VCaP (cell line): ENCODE results near the gene JADE2.

Source experiments
- H3K27ac ChIP-seq: fragments of 450-650 bp; 2 replicates; pipeline ENCODE4 v1.5.1; 2017
- CTCF ChIP-seq: fragments of 450-650 bp; conservative IDR thresholded peaks from 2 replicates; pipeline ENCODE4 v1.5.1; 2017; ENCODE audit warnings: mild to moderate bottlenecking, moderate library complexity

Gene JADE2

DNA sequence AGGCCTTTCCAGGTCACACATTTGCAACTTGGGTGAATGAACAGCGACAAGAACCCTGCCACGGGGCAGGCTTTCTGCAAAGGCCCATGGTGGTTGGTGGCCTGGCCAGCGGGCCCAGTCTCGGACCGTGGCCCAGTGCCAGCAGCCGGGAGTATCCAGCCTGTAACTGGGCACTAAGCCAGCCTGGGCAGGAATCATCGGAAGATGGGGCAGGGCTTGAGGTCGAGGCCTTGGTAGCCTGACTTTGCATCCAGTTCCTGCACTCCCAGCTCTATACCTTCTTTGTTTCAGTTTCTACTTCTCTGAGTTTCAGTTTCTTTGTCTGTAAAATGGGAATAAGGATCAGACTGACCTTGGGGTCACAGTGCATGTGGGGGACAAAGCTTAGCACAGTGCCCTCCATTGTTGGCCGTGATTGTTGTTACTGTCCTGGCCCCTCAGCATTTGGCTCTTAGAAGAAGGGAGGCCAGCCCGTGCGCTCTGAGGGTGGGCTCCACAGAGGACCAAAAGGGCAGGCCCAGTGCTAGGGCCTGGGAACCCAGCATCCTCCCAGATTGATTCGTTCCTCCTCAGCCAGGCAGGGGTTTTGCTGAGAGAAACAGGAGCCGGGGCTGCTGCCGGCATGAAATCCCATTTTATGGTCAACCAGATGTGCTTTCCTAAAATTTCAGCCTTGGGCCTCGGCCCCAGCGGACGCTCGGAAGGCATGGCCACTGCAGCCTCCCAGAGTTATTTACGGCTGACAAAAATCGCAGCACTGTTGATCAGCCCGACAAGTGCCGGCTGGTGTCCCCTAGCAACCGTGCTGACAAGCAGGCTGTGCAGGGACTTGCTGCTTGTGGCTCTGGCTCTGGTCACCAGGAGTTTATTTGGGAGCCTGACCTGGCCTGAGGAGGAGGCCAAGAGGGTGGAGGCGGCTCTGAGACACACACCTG, 43.6 kb downstream of the JADE2 start:
- TF ChIP-seq CTCF = no peak
- peak overlapping the region; percentile 81 for H3K27ac ChIP-seq

DNA sequence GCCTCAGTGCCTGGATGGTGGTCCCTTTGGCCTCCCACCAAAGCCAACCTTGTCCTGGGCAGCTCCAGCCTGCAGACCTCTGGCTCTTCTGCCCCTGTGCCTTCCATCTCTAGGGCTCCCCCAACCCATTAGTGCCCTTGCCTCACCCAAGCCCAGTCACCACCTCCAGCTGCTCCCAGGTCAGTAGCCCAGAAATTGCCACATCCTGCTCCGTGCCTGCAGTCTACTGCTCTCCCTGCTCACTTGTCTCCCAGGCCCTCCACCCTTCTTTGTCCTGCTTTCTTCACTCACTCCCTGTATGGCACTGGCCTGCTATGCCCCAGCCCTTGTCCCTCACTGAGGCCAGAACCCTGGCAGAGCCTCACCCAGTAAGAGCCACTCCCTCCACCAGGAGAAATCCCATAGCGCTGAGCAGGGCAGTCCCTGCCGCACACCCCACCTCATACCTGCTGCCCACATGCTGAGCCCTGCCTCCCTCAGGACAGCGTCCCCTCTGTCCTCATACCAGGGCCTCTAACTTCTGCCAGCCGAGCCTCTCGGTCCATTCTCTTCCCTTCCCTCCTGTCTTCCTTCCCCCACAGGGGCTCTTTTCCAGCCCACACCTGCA, 44.4 kb downstream of the JADE2 start:
- no peak for TF ChIP-seq CTCF
- H3K27ac ChIP-seq = peak overlapping the region; percentile 81

GRCh38 chr5:134570365-134570758, 44.9 kb downstream of the JADE2 start:
- H3K27ac ChIP-seq = peak overlapping the region; percentile 81
- no peak for TF ChIP-seq CTCF

GRCh38 chr5:134570886-134571285, 45.4 kb downstream of the JADE2 start:
- H3K27ac ChIP-seq = peak overlapping the region; percentile 81; the same call in 1 of the 2 replicates
- TF ChIP-seq CTCF = no peak

- H3K27ac ChIP-seq = no peak overlapping the region
- TF ChIP-seq CTCF = no peak
Measured at GRCh38 chr5:134571693-134572405, 46.4 kb downstream of the JADE2 start.

DNA sequence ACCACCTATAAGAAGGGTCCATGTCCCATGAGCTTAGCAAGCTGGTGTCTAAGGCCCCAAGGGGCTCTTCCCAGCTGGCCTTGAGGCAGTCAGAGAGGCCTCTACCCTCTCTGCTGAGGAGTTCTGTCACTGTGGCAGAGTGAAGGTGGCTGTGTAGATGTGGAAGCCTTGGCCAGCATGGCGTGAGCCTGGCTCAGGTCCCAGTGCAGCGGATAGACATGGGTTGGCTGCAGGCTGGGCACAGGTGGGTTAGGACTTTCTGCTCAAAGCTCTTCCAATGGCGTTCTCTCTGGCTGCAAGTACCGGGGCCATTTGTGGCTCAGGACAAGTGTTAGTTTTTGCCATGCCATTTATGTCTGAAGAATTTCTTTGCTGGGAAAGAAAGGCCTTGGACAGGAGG, 47.3 kb downstream of the JADE2 start:
- H3K27ac ChIP-seq = no peak overlapping the region

More for the DNA sequence above, 47.3 kb downstream of the JADE2 start:
- TF ChIP-seq CTCF = no peak
